GM12892 (cell line): Measurements from ENCODE around the gene SMC2.

Source experiments
- POLR2A ChIP-seq: IDR thresholded peaks from 2 replicates; pipeline ENCODE4 v1.6.1; 2011; ENCODE audit warnings: low read depth, low read length, control low read depth
- POLR2AphosphoS5 ChIP-seq: IDR thresholded peaks from 2 replicates; pipeline ENCODE4 v1.6.1; 2011; ENCODE audit warnings: low read depth, low read length, control low read depth
- TAF1 ChIP-seq: IDR thresholded peaks from 2 replicates; pipeline ENCODE4 v1.6.1; 2011; ENCODE audit warnings: low read depth, mild to moderate bottlenecking, control low read depth, low read length, borderline replicate concordance

DNA sequence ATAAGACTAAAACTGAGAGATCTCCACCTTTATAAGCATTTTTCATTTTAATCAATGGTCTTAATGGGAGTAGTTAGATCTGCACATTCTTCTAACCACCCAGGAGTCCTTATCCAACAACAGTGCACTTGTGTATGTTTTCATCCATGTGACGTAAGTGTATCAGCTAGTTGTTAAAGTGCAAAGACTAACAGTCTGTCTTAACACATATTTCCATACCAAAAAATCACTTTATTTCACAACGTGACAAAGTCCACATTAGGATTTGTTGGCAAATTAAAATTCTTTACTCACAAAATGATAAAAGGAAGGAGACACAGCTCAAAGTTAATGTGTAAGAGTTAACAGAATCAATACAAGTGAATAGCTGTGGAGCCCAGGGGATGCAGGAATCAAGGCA is 1.9 kb upstream of the SMC2 start:
- TF ChIP-seq POLR2A (no peak), POLR2AphosphoS5 (no peak), TAF1 (no peak)
